Daoy (cell line): Measurements from ENCODE around the gene GPR42. TPM values are rescaled to one million over a fixed set of nuclear protein-coding genes. Genes with fewer than 3 reads are reported as not detected.
A peak's percentile ranks its signal among the peaks of the same experiment; 100 is the strongest.
"Not testable (repeated sequence)": the region's sequence is repeated elsewhere in the genome, so short reads cannot be mapped to it uniquely, and the experiment has no call there.

ENCODE experiments used
- DNase-seq: peaks from one replicate; pipeline ENCODE4 v3.0.0-alpha.2; 2015; ENCODE audit warnings: low read depth
- total RNA-seq: library from RNA; depleted of rRNA; stranded (reverse); fragments of >200 nt; shearing (Covaris generic); gene quantifications from 2 replicates; pipeline ENCODE4 v1.2.3, GENCODE V29; 2014

Gene GPR42
- total RNA-seq, 1 experiment from 2014 or later: not detected

- no peak for DNase-seq
Measured at GRCh38 chr19:35396240-35396885, 25.5 kb downstream of the GPR42 start.

- no peak for DNase-seq
Measured at GRCh38 chr19:35397064-35397463, 26.2 kb downstream of the GPR42 start.

GRCh38 chr19:35398570-35398969 is 27.7 kb downstream of the GPR42 start:
- DNase-seq: no peak

GRCh38 chr19:35399231-35399630 is 28.4 kb downstream of the GPR42 start:
- DNase-seq: no peak

- DNase-seq: no peak
Measured at GRCh38 chr19:35399948-35400772, 29.3 kb downstream of the GPR42 start.

- DNase-seq: no peak
Measured at GRCh38 chr19:35400773-35401100, 29.9 kb downstream of the GPR42 start.

- not testable (repeated sequence) for DNase-seq
Measured at GRCh38 chr19:35401416-35401815, 30.5 kb downstream of the GPR42 start.

GRCh38 chr19:35403116-35403760 is 32.4 kb downstream of the GPR42 start:
- no peak for DNase-seq

- peak; percentile 94 for DNase-seq
Measured at GRCh38 chr19:35404879-35405622, 34.2 kb downstream of the GPR42 start.

GRCh38 chr19:35407619-35408018 is 36.8 kb downstream of the GPR42 start:
- no peak for DNase-seq

- no peak for DNase-seq
Measured at GRCh38 chr19:35408284-35409171, 37.7 kb downstream of the GPR42 start.

GRCh38 chr19:35409191-35409590 is 38.3 kb downstream of the GPR42 start:
- DNase-seq: no peak

- no peak for DNase-seq
Measured at GRCh38 chr19:35410487-35410886, 39.6 kb downstream of the GPR42 start.

GRCh38 chr19:35414442-35414841 is 43.6 kb downstream of the GPR42 start:
- no peak for DNase-seq

GRCh38 chr19:35416331-35416730 is 45.5 kb downstream of the GPR42 start:
- no peak for DNase-seq

GRCh38 chr19:35417278-35417677 is 46.4 kb downstream of the GPR42 start:
- DNase-seq: no peak

- DNase-seq: no peak
Measured at GRCh38 chr19:35417713-35418534, 47.1 kb downstream of the GPR42 start.

GRCh38 chr19:35419046-35419445 is 48.2 kb downstream of the GPR42 start:
- no peak for DNase-seq

- no peak for DNase-seq
Measured at GRCh38 chr19:35419805-35420204, 48.9 kb downstream of the GPR42 start.

GRCh38 chr19:35421362-35421761 is 50.5 kb downstream of the GPR42 start:
- no peak for DNase-seq
